Measurements from ENCODE around the gene DAP. TPM values are rescaled to one million over a fixed set of nuclear protein-coding genes. Genes with fewer than 3 reads are reported as not detected.

DAP gene
- total RNA-seq, 1 experiment from 2014 or later = 47.2 TPM

DNA sequence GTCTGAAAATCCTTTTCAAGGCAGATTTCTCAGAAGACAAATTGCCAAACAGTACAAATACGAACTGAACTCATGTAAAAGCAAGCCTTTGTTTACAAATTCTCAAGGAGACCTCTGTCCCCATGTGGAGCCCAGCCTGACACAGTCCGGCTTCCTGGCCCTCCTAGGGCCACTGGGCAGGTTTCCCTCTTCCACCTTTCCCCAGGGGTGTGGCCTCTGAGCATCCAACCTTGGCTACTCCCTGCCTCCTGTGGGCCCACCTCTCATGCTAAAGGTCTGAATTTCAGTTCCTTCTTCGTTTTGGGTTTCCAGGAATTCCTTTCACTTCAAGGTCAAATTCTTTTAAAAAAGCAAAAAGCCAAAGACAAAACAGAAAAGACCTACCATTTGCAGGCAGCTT is 10.1 kb downstream of the DAP start:
- peaks cover 4% of the 10 kb centered on the region for H3K79me1 ChIP-seq (ENCODE audit: insufficient read depth, low read depth, low read length, poor library complexity, severe bottlenecking)
- no peaks in the 10 kb centered on the region for H3K27me3 ChIP-seq (ENCODE audit: insufficient read depth, low read length)
- H2AK5ac ChIP-seq (ENCODE audit: insufficient read length, low read length) = no peak overlapping the region
- no peak for DNase-seq
- Mint-ChIP-seq H3K27me3 (ENCODE audit: low read depth) (no peaks in the 10 kb centered on the region), H3K27ac (no peak overlapping the region), H3K4me1 (peaks cover 2 to 7% of the 10 kb centered on the region in 2 experiments; a peak in 3 of 4 replicates), H3K4me3 (no peak overlapping the region), H3K9me3 (no peaks in the 10 kb centered on the region), H3K36me3 (ENCODE audit: insufficient read depth in 1 of 3, low read depth in 3 of 3) (peaks cover 5 to 40% (median 27%) of the 10 kb centered on the region in 3 experiments; a peak in 6 of 7 replicates)
- no peak overlapping the region for H3K14ac ChIP-seq (ENCODE audit: insufficient read depth, low read length)
- no peaks in the 10 kb centered on the region for H3K9me3 ChIP-seq (ENCODE audit: control insufficient read depth, low read depth, low read length)
- no peak overlapping the region for H4K8ac ChIP-seq (replicated peaks; ENCODE audit: insufficient read length, low read depth, low read length)
- H2BK12ac ChIP-seq (ENCODE audit: insufficient read length, low read depth, low read length) = no peak overlapping the region
- H3K4ac ChIP-seq (ENCODE audit: low read depth, low read length) = no peak overlapping the region
- H2BK5ac ChIP-seq (ENCODE audit: insufficient read length, low read length) = no peak overlapping the region
- H4K91ac ChIP-seq (ENCODE audit: insufficient read length, low read depth, low read length) = no peak overlapping the region
- H3T11ph ChIP-seq (ENCODE audit: low read length) = no peak overlapping the region
- H2BK120ac ChIP-seq (ENCODE audit: low read depth, low read length, poor library complexity, severe bottlenecking) = no peak overlapping the region
- peaks cover 2% of the 10 kb centered on the region; the same call in 1 of the 2 replicates for H3K4me1 ChIP-seq (ENCODE audit: insufficient read depth, low read length)
- TF ChIP-seq, protein P1, sequence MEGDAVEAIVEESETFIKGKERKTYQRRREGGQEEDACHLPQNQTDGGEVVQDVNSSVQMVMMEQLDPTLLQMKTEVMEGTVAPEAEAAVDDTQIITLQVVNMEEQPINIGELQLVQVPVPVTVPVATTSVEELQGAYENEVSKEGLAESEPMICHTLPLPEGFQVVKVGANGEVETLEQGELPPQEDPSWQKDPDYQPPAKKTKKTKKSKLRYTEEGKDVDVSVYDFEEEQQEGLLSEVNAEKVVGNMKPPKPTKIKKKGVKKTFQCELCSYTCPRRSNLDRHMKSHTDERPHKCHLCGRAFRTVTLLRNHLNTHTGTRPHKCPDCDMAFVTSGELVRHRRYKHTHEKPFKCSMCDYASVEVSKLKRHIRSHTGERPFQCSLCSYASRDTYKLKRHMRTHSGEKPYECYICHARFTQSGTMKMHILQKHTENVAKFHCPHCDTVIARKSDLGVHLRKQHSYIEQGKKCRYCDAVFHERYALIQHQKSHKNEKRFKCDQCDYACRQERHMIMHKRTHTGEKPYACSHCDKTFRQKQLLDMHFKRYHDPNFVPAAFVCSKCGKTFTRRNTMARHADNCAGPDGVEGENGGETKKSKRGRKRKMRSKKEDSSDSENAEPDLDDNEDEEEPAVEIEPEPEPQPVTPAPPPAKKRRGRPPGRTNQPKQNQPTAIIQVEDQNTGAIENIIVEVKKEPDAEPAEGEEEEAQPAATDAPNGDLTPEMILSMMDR (conservative IDR thresholded peaks at IDR 0.05) = no peak
- no CpG with 5 or more reads among the region's 3 CpGs for WGBS (ENCODE audit: extremely low coverage, insufficient read length, low lambda C conversion rate)
- H2BK15ac ChIP-seq (ENCODE audit: low read depth, low read length) = no peak overlapping the region
- no peaks in the 10 kb centered on the region for H3K23me2 ChIP-seq (ENCODE audit: insufficient read length, low read depth, low read length, poor library complexity, severe bottlenecking)
- H4K20me1 ChIP-seq (ENCODE audit: control insufficient read depth, insufficient read depth, insufficient read length) = peaks cover 2% of the 10 kb centered on the region
- H2BK20ac ChIP-seq (ENCODE audit: low read depth, low read length, poor library complexity, severe bottlenecking) = no peak overlapping the region
- no peak overlapping the region for H2AFZ ChIP-seq (ENCODE audit: low read length)
- H3K18ac ChIP-seq (ENCODE audit: insufficient read length, low read depth, low read length) = no peak overlapping the region
- H3K4me2 ChIP-seq (ENCODE audit: insufficient read depth, insufficient read length, low read length) = no peak overlapping the region
- H3K27ac ChIP-seq (ENCODE audit: insufficient read length, low read depth, low read length) = no peak overlapping the region
- no peak overlapping the region for H3K9ac ChIP-seq (ENCODE audit: extremely low read depth, insufficient read length, low read length)
- H3K23ac ChIP-seq (ENCODE audit: insufficient read length, low read depth, low read length) = no peak overlapping the region
- no peaks in the 10 kb centered on the region for H3K79me2 ChIP-seq (ENCODE audit: insufficient read depth, low read length)
- H4K5ac ChIP-seq (ENCODE audit: insufficient read length, low read depth, low read length) = no peak overlapping the region
- no peak overlapping the region for H3K56ac ChIP-seq (ENCODE audit: insufficient read length, low read depth, low read length)

Measured in H9 (cell line).